Stimulated activated CD4-positive, alpha-beta T cell treated with anti-CD3 and anti-CD28 coated beads, Interleukin-15, amount 100 ng/mL, for 48 hours (primary cell): Measurements from ENCODE around the gene PARPBP.
A peak's percentile ranks its signal among the peaks of the same experiment; 100 is the strongest.
"Not testable (repeated sequence)": the region's sequence is repeated elsewhere in the genome, so short reads cannot be mapped to it uniquely, and the experiment has no call there.

Experiments used
- DNase-seq, 2 donors: peaks; one replicate each; pipeline ENCODE4 v3.0.0-alpha.2; 2020; ENCODE audit warnings: low read depth in 2 of 2

Gene PARPBP, protein sequence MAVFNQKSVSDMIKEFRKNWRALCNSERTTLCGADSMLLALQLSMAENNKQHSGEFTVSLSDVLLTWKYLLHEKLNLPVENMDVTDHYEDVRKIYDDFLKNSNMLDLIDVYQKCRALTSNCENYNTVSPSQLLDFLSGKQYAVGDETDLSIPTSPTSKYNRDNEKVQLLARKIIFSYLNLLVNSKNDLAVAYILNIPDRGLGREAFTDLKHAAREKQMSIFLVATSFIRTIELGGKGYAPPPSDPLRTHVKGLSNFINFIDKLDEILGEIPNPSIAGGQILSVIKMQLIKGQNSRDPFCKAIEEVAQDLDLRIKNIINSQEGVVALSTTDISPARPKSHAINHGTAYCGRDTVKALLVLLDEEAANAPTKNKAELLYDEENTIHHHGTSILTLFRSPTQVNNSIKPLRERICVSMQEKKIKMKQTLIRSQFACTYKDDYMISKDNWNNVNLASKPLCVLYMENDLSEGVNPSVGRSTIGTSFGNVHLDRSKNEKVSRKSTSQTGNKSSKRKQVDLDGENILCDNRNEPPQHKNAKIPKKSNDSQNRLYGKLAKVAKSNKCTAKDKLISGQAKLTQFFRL

DNA sequence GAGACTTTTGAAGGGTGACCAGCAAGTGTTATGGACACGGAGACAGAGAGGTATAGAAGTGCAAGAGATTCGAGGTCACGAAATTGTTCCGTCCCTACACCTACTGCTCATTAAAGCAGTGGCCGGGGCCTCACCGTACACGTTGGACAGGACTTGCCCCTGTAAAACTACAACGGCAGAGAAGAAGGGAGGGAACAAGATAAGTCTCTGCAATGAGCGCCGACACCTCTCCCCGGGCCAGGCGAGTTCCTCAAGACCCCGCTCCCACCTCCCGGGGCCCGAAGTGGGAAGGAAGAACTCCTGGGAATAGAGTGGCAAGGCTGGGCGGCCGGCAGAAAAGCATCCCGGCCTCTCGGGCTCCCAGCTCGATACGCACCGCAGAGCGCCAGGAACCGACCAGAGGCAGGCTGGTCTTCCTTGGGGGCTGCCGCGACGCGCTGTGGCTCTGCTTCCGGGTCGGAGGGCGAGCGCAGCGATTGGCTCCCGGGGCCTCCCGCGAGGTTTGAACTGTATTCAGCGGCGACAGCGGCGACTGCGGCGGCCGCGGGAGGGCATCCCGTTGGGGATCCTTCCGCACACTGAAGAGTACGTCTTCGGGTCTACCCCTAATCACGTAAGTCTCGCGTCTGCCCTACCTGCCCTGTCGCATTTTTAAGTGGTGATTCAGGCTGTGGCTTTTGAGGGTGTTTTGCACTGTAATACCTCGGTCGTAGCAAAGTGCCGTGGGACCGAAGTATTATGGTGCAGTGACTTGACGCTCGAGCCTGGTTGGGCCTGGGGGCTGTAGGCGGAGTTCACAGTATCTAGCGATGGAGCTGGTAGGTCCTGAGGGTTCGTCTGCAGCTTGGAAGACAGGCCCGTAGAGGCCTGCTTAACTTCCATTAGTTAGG, at the start of gene PARPBP, which contains the start of gene NUP37:
TSS of gene PARPBP (plus strand) at position 510 of the 890 bp plus-strand sequence. CDS start 3,706 bp downstream, outside the sequence.
TSS of gene NUP37 (minus strand) at position 441 of the 890 bp plus-strand sequence. CDS start 1,596 bp downstream, outside the sequence.
- DNase-seq: peak; percentile 84 to 85

DNA sequence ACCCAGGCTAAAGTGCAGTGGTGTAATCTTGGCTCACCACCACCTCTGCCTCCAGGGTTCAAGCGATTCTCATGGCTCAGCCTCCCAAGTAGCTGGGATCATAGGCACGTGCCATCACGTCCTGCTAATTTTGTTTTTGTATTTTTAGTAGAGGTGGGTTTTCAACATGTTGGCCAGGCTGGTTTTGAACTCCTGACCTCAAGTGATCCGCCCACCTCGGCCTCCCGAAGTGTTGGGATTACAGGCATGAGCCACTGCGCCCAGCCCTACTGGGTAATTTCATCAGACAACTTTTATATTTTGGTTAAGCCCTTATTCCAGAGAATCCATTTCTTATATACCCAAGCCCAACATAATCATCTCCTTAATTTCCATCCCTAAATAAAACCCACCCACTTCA, 47.9 kb upstream of the PARPBP start:
- DNase-seq: not testable (repeated sequence)

DNA sequence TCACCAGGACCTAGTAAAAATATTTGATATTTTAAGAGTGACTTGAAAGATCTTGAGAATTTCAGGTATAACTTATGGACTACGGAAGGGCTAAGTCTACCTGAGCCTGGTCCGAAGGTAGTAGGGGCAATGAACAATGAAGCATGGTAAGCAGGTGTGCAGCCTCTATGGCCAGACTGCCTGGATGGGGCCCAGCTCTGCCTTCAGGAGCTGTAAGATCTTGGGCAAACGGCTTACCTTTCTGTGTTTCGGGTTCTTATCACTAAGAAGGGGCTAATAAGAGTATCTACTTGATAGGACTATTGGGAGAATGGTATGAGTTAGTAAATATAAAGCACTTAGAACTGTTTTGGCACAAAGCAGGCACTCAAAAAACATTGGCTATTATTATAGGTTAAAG, 39.1 kb upstream of the PARPBP start:
- DNase-seq: no peak

DNA sequence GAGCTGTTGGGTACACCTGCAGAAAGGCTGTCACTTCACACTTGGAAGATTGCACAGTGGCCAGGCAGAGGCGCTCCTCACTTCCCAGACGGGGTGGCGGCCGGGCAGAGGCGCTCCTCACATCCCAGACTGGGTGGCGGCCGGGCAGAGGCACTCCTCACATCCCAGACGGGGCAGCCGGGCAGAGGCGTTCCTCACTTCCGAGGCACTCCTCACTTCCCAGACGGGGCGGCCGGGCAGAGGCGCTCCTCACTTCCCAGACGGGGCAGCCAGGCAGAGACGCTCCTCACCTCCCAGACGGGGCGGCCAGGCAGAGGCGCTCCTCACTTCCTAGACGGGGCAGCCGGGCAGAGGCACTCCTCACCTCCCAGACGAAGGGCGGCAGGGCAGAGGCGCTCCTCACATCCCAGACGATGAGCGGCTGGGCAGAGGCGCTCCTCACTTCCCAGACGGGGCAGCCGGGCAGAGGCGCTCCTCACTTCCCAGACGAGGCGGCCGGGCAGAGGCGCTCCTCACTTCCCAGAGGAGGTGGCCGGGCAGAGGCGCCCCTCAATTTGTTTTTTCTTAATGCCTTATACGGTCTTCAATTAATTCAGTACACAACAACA, 30.7 kb upstream of the PARPBP start:
- not testable (repeated sequence) for DNase-seq

DNA sequence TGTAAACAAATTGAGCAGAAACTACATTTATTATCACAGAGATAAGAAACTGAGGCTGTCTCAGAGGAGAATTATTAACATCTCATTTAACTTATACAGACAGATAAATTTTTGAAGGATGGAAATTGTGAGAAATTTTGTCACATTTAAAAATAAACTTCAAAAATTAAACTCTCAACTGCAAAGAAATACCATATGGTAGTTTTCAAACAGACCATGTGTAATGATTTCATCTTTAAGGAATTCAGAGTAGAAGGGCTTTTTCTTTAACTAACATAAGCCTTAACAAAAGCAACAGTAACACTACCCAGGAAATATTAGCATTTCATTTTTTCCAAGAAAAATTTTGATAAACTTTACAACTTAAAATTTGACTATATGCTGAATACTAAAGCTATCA, 26.7 kb upstream of the PARPBP start:
- DNase-seq: no peak

DNA sequence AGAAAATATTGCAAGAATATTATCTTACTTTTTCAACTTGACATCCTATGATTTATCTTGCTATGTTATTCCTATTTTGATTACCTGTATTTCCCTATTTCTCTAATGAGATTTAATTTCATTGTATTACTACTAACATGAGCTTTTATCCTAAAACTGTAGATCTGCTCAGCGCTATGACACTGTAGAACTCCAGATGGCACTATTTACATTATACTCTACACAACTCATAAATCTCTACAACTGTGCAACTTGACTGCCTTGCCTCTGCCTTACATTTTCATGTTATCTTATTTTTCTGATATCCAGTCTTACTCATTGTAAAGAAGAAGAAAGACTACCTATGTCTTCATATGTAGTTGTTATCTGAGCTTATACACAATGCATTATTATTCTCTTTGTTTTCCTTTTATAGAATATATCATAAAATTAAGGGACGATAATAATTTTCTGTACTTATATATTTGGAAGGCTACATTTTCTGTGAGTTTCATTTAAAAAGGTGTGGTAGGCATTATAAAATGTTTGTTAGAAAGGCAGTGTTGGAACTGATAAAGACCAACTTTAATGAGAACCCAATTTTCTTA, 24.2 kb upstream of the PARPBP start:
- DNase-seq: no peak

DNA sequence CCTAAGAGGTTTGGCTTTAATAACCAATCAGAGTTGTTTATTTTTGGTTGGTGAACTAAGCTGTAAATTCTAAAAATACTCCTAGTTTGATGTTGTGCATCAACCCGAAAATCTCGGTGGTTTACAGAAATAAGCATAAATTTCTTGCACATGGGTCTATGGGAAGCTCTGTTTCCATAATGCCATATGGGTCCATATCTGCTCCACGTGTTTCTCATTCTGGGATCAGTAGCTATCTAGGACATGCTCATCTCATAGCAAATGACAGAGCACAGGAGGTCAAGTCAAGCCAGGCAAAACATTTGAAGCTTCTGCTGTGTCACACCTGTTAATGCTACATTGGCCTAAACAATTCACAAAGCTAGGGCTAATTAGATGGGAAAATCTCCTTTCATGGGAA, 23.1 kb upstream of the PARPBP start:
- no peak for DNase-seq

DNA sequence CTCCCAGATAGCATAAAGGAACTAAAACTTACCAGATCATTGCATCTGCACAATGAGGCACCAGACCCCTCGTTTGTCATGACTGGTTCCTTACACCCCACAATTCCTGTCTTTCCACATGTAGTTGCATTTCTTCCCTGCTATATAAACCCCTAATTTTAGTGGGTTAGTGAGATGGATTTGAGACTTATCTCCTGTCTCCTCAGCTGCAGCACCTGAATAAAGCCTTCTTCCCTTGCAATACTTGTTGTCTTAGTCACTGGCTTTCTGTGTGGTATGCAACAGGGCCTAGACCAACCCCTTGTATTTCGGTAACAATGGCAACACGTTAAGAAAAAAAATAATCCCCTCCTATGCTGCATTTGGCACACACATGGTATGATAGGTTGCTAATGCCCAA, 13.1 kb upstream of the PARPBP start:
- no peak for DNase-seq

DNA sequence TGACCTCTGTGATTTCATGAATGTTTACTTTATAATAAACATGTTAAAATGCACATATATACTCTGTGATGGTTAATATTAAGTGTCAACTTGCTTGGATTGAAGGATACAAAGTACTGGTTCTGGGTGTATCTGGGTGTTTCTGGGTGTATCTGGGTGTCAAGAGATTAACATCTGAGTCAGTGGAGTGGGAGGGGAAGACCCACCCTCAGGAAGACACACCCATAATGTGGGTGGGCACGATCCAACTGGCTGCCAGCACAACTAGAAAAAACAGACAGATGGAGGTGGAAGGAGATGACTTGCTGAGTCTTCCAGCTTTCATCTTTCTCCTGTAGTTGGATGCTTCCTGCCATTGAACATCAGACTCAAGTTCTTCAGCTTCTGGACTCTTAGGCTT, 12.0 kb upstream of the PARPBP start:
- DNase-seq: no peak

DNA sequence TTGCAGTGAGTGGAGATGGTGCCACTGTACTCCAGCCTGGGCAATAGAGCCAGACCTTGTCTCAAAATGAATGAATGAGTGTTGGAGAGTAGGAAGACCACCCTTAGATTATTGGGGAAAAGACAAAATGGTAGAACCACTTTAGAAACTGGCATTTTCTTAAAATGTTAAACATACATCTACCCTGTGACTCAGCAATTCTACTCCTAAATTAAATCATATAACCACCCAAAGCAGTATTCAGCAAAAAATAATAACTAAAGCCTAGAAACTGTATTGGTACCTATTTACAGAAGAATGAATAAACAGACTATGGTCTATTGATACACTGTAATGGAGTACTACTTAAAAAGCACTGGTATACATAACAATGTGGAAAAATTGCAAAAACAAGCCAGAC, 9.2 kb upstream of the PARPBP start:
- DNase-seq: no peak

DNA sequence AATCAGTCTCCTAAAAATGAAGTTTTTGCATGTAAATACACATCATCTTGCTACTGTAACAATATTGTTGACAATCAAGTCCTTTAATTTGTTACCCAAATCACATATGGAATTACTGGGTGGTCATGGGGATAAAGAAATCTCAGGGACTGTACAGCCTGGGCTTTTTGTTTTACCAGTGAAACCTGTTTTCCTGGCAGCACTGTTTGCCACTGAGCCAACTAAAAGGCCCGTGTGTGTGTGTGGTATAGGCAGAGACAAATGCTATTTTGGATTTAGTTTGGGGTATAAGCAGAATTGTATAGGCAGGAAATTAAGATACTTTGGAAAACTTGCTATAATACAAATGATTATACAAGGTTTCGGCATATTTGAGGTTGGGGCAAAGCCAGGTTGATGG, 5.8 kb upstream of the PARPBP start:
- DNase-seq: no peak

DNA sequence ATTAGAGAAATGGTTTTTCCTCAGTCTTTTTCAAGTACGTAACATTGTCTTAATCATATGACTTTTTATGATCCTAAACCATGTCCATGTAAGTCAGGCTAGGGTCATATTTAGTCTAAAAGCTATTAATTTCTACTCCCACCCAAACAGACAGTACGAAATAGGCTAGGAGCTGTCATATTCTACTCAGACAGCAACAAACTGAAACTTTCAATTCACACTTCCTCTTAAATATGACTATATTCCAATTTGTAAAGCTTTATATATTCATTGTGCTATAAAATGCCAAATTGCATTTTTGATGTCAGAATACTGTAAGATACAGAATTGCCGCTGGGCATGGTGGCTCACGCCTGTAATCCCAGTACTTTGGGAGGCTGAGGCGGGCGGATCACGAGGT, 3.6 kb upstream of the PARPBP start:
- DNase-seq: no peak

DNA sequence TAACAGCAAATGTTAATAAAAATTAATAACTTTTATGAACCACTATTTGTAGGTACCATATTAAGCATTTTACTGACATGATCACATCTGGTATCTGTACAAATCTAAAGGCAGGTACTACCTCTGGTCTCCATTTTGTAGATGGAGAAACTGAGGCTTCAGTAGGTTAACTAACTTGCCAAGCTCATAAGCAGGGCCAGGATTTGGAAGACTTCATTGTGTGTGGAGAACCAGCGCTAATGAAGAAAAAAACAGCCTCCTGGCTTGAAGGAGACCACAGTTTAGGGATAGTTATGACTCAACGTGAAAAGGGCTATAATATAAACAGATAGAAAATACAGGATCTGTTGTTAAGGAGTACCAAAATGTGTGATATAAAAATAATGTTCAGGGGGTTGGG, 1.1 kb upstream of the PARPBP start:
- DNase-seq: no peak

DNA sequence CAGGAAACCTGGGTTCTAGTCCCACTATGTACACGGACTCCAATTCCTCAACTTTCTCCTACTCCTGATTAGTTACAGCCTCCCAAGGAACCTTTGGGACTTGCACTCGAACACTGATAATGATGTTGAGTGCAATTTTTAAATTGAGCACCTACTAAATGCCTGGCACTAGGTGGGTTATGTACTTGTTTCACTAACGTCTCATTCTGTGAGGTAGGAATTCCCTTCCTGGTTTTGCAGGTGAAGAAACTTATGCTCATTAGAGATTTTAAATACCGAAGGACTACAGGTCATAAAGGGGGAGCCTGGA, 536 bp downstream of the PARPBP start:
- no peak for DNase-seq

DNA sequence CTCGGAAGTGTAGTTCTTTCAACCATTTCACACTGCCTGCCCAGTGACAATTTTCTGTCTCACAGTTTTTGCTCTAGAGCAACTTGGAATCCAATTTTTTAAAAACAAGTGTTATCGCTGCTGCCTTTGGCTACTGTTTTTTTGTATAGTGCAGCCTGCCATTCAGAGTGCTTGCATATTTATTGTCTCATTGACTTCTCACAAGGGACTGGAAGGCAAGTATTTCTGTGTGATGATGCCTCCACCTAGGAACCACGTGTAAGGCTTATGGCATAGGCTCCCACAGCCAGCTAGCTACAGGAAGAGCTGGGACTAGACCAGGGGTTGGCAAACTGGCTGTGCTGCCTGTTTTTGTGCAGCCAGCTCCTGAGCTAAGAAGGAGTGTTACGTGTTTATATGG, 903 bp downstream of the PARPBP start:
- no peak for DNase-seq

DNA sequence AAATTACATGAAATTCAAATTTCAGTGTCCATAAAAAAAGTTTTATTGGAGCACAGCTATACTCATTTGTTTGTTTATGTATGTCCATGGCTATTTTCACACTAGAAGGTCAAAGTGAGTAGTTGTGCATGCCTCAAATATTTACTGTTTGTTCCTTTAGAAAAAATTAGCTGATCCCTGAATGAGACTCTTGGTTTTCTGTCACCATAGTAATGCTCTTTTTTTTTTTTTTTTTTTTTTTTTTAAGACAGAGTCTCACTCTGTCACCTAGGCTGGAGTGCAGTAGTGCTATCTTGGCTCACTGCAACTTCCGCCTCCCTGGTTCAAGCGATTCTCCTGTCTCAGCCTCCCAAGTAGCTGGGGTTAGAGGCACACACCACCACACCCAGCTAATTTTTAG, 1.3 kb downstream of the PARPBP start:
- DNase-seq: not testable (repeated sequence)

DNA sequence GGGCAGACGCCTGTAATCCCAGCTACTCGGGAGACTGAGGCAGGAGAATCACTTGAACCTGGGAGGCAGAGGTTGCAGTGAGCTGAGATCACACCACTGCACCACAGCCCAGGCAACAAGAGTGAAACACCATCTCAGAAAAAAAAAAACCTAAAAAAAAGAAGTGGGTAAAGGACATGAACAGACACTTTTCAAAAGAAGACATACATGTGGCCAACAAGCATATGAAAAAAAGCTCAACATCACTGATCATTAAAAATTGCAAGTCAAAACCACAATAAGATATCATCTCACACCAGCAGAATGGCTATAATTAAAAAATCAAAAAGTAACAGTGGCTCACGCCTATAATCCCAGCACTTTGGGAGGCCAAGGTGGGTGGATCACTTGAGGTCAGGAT, 10.7 kb downstream of the PARPBP start:
- DNase-seq: not testable (repeated sequence)

DNA sequence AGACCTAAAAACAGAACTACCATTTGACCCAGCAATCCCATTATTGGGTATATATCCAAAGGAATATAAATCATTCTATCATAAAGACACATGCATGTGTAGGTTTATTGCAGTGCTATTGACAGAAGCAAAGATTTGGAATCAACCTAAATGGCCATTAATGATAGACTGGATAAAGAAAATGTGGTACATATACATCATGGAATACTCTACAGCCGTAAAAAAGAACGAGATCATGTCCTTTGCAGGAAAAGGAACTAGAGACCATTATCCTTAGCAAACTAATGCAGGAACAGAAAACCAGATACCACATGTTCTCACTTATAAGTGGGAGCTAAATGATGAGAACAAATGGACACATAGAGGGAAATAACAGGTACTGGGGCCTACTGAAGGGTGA, 11.5 kb downstream of the PARPBP start:
- DNase-seq: not testable (repeated sequence)

DNA sequence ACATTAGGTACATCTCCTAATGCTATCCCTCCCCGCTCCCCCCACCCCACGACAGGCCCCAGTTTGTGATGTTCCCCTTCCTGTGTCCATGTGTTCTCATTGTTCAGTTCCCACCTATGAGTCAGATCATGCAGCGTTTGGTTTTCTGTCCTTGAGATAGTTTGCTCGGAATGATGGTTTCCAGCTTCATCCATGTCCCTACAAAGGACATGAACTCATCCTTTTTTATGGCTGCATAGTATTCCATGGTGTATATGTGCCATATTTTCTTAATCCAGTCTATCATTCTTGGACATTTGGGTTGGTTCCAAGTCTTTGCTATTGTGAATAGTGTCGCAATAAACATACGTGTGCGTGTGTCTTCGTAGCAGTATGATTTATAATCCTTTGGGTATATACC, 17.6 kb downstream of the PARPBP start:
- DNase-seq: not testable (repeated sequence)

DNA sequence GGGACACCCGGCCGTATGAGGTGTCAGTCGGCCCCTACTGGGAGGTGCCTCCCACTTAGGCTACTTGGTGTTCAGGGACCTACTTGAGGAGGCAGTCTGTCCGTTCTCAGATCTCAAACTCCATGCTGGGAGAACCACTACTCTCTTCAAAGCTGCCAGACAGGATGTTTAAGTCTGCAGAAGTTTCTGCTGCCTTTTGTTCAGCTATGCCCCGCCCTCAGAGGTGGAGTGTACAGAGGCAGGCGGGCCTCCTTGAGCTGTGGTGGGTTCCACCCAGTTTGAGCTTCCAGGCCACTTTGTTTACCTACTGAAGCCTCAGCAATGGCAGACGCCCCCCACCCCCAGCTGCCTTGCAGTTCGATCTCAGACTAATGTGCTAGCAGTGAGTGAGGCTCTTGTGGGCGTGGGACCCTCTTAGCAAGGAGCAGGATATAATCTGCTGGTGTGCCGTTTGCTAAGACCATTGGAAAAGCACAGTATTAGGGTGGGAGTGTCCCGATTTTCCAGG, 22.9 kb downstream of the PARPBP start:
- not testable (repeated sequence) for DNase-seq

DNA sequence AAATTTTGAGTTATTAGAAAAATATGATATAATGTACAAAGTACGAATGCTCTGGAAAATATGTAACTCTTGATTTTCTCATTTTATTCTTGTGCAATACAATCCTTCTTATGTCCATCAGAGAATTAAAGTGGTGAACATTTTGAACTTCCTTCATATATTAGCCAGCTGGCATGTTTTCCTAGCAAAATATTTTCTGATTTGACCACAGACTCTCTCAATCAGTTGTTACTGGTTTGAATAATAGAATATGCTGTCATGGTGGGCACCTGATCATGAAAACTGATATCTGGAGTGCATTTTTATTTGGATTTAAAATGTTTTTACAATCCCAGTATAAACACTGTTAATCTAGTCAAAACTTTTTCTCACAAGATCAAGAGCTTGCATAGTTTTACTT, 24.2 kb downstream of the PARPBP start:
- DNase-seq: no peak
